Colonic mucosa (tissue), 4 donors: ENCODE measurements around the gene CAPN5. TPM values are rescaled to one million over a fixed set of nuclear protein-coding genes. Genes with fewer than 3 reads are reported as not detected.
A peak's percentile ranks its signal among the peaks of the same experiment; 100 is the strongest.

ENCODE experiments used
- DNase-seq: peaks from one replicate; pipeline ENCODE4 v3.0.0-alpha.2; 2020
- H3K27ac ChIP-seq: fragments of 200-600 bp; one replicate; pipeline ENCODE4 v1.8.0; 2021
- H3K27me3 ChIP-seq: fragments of 200-600 bp; one replicate; pipeline ENCODE4 v1.8.0; 2021
- H3K36me3 ChIP-seq: fragments of 200-600 bp; one replicate; pipeline ENCODE4 v1.8.0; 2021
- H3K4me1 ChIP-seq: fragments of 200-600 bp; one replicate; pipeline ENCODE4 v1.8.0; 2021; ENCODE audit warnings: mild to moderate bottlenecking
- H3K4me3 ChIP-seq: fragments of 200-600 bp; one replicate; pipeline ENCODE4 v1.8.0; 2021
- H3K9ac ChIP-seq, 2 donors: one replicate each; pipeline ENCODE4 v1.7.0; 2013; ENCODE audit warnings: control low read depth in 2 of 2, low read depth in 2 of 2, low read length in 2 of 2
- H3K9me3 ChIP-seq: fragments of 200-600 bp; one replicate; pipeline ENCODE4 v1.8.0; 2021
- intact Hi-C: fragments of 100-400 bp; cut with DNase I; formaldehyde crosslinking; loops from one replicate; pipeline ENCODE4 v1.14.1; 2022
- total RNA-seq, 2 donors: library from RNA; stranded (reverse); fragmentation: NEBNext Ultra II Directional in 1 of 2; extraction: Animal tissue kit (Norgen Biotek cat#: 25700) in 1 of 2; gene quantifications; one replicate each; pipeline ENCODE4 v1.2.1, GENCODE V29; 2021
- TF ChIP-seq, protein P1 (sequence below): fragments of 200-600 bp; IDR thresholded peaks from one replicate; pipeline ENCODE4 v1.8.0; 2022; ENCODE audit warnings: antibody characterized with exemption, mild to moderate bottlenecking
- donor health status: healthy.
- donor health status: DM: no; HTN: no; CAD: no.
- donor health status: DM: no; HTN: no; CAD: no.

CAPN5 gene
- total RNA-seq, 2 donors from 2014 or later = 258 to 267 TPM

DNA sequence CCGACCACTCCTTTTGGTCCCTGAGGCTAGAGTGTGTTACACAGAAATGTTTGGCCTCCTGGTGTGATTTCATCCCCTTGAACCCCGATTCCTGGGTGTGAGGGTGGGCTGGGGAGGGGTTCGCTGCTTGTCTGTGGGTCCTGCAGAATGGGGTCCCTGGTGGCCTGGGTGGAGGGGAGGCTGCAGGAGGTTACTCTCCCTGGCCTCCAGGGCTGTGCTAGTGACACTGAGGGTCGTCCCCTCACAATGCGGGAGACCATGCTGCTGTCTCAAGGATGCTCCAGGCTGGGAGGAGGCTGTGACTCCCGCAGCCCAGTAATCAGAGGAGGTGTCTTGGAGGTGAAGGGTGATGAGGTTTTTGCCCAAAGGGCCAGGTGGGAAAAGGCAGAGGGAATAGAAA lies 18.9 kb downstream of the CAPN5 start:
- H3K9ac ChIP-seq = peak overlapping the region in 1 of 2 donors; percentile 97
- H3K4me1 ChIP-seq = peaks cover 60% of the 10 kb centered on the region
- H3K36me3 ChIP-seq = no peaks in the 10 kb centered on the region
- no peak for DNase-seq
- TF ChIP-seq, protein P1, sequence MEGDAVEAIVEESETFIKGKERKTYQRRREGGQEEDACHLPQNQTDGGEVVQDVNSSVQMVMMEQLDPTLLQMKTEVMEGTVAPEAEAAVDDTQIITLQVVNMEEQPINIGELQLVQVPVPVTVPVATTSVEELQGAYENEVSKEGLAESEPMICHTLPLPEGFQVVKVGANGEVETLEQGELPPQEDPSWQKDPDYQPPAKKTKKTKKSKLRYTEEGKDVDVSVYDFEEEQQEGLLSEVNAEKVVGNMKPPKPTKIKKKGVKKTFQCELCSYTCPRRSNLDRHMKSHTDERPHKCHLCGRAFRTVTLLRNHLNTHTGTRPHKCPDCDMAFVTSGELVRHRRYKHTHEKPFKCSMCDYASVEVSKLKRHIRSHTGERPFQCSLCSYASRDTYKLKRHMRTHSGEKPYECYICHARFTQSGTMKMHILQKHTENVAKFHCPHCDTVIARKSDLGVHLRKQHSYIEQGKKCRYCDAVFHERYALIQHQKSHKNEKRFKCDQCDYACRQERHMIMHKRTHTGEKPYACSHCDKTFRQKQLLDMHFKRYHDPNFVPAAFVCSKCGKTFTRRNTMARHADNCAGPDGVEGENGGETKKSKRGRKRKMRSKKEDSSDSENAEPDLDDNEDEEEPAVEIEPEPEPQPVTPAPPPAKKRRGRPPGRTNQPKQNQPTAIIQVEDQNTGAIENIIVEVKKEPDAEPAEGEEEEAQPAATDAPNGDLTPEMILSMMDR = no peak
- intact Hi-C loops = no loop called here
- H3K27ac ChIP-seq = peak overlapping the region; percentile 86
- no peak overlapping the region for H3K4me3 ChIP-seq
- no peaks in the 10 kb centered on the region for H3K9me3 ChIP-seq
- H3K27me3 ChIP-seq = no peaks in the 10 kb centered on the region

DNA sequence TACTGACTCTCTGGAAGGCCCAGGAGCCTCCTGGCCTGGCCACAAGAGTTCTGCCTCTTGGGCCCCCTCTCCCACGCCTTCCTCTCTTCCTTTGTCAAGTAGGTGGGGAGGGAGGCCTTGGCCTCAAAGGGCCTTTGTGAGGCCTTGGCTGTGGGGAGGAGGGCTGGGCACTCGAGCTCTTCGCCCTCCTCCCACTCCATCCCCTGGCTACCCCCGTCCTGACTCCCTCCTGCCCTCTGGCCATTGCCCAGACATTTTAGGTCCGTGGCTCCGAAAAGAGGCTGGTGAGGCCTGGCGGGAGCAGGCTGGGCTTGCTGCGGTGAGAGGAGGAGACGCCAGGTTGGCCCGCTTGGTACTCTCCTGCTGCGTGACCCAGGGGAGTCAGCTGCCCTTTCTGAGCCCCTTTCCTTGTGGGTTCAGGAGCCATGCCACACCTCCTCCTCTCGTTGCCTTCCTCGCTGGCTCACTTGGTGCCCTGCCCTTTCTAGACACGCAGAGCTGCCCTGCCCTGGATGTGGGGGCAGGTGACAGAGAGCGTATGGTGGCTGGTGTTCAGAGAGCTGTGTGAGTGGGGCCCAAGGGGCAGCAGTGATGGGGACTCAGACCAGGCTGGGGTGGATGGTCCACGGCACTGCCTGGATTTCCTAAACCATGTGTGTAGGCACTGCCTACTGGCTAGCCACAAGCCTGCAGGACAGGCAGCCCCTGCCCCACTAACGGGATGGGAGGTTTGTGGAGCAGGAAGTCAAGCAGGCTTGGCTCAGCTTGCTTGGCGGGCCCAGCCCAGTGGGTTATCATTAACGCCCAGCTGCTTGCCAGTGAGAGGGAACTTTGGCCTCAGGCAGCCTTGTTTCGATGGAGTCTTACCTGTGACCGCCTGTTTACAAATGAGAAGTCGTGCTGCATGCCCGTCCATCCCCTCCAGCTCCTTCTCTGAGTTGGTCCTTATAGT lies 20.0 kb downstream of the CAPN5 start:
- Histone ChIP-seq H3K4me1 (peaks cover 61% of the 10 kb centered on the region), H3K27me3 (no peaks in the 10 kb centered on the region), H3K36me3 (no peaks in the 10 kb centered on the region), H3K9me3 (no peaks in the 10 kb centered on the region), H3K9ac (peak overlapping the region; percentile 59 to 97), H3K27ac (peak overlapping the region; percentile 86), H3K4me3 (no peak overlapping the region)
- TF ChIP-seq, protein P1 = no peak
- peak; percentile 91 for DNase-seq
- intact Hi-C loops = no loop called here

DNA sequence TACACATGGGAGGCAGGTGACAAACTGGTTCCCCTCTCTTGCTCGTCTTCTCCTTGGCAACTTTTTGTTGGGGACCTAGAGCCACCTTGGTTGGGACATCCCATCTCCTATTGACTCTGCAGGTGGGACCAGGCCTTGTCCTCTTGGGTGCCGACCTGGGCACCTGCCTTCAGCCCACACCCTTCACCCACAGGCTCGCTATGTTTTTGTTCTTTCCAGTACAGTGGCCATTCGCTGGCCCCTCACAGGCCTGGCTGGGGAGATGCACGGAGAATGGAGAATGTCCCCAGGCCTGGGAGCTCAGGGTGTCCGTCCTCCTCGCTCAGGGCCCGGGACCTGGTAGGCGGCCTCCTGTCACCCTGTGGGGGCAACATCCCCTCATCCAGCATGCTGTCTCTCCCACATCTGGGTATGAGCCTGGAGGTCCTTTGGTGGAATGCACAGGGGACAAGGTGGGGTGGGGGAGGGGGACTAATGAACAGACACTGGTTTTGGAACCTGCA lies 21.0 kb downstream of the CAPN5 start:
- peak overlapping the region; percentile 86 for H3K27ac ChIP-seq
- TF ChIP-seq, protein P1 = no peak
- H3K4me1 ChIP-seq = peaks cover 51% of the 10 kb centered on the region
- H3K27me3 ChIP-seq = no peaks in the 10 kb centered on the region
- no peak for DNase-seq
- peak overlapping the region; percentile 59 to 97 for H3K9ac ChIP-seq
- no peaks in the 10 kb centered on the region for H3K36me3 ChIP-seq
- H3K9me3 ChIP-seq = no peaks in the 10 kb centered on the region
- intact Hi-C loops = no loop called here
- no peak overlapping the region for H3K4me3 ChIP-seq

DNA sequence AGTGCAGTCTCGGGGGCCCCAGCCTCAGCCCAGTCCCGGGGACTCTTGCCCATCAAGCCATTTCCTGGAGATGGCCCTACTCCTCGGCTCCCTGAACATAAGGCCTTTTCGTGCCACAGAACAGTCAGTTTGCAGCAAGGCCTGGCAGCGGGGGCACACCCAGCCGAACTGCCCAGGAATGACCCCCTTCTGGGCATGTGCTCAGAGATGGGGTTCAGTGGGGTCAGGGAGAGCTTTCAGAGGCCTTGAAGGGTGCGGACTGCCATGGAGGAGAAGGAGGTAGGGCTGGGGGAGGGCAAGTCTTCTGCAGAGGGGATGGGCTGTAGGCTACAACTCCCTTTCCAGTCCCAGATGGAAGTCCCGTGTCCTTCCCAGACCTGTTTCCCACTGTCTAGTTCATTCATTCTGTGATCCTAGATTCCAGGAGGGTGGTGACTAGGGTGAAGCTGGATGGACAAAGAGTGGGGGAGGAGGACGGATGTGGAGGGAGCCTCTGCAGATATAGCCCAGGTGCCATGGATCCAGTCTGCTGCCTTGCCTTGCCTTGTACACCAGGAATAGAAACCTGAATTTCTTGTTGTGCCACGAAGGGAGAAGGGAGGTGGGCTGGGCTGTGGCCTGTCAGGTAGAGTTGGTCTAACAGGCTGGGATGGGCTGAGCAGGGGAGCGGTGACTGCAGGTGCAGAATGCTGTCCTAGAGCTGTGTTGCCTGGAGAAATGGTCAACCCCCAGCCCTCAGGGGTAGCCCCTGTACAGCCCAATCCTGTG lies 21.6 kb downstream of the CAPN5 start:
- peak overlapping the region; percentile 59 to 97 for H3K9ac ChIP-seq
- TF ChIP-seq, protein P1 = no peak
- no peaks in the 10 kb centered on the region for H3K27me3 ChIP-seq
- peak; percentile 81 for DNase-seq
- intact Hi-C loops = no loop called here
- no peaks in the 10 kb centered on the region for H3K9me3 ChIP-seq
- H3K4me1 ChIP-seq = peaks cover 44% of the 10 kb centered on the region
- peak overlapping the region; percentile 86 for H3K27ac ChIP-seq
- no peaks in the 10 kb centered on the region for H3K36me3 ChIP-seq
- no peak overlapping the region for H3K4me3 ChIP-seq

DNA sequence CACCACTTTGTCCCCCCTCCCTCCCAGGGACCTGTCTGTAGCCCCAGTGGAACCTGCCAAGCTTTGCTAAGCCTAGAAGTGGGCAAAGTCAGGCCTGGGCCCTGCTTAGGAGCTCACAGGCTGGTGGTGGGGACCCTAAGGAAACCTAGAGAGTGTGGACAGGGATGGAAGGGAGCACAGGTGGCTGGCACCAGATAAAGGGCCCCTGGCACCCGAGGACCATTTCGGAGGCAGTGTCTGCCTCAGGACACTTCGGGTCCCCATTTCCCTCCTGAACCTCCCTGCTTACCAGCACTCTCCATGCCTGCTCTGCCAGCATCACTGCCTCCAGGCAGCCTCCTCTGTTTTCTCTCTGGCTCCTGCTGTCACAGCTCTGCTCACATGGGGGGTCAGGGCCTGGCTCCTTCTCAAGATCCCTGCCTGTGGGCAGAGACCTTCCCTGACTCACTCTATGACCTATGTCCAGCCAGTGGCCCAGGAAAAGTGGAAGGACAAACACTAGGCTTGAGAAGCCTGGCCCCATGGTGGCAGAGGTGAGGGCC lies 22.3 kb downstream of the CAPN5 start:
- H3K9ac ChIP-seq = peak overlapping the region in 1 of 2 donors; percentile 97
- peaks cover 42% of the 10 kb centered on the region for H3K4me1 ChIP-seq
- H3K36me3 ChIP-seq = no peaks in the 10 kb centered on the region
- H3K9me3 ChIP-seq = no peaks in the 10 kb centered on the region
- DNase-seq = no peak
- intact Hi-C loops = no loop called here
- H3K27me3 ChIP-seq = no peaks in the 10 kb centered on the region
- no peak overlapping the region for H3K4me3 ChIP-seq
- H3K27ac ChIP-seq = peak overlapping the region; percentile 86
- TF ChIP-seq, protein P1 = no peak
